ENCODE results near the gene RAB27A.

RAB27A gene

GRCh38 chr15:55247766-55248427 lies 41.7 kb downstream of the RAB27A start:
- no CpG with 5 or more reads among the region's 7 CpGs for WGBS (ENCODE audit: extremely low coverage, insufficient coverage, low lambda C conversion rate)
- H4K5ac ChIP-seq (ENCODE audit: low read length): no peak overlapping the region
- no peak overlapping the region for H3K9ac ChIP-seq (ENCODE audit: low read length)
- no peaks in the 10 kb centered on the region for H3K79me2 ChIP-seq (ENCODE audit: control insufficient read depth, insufficient read depth, low read length)
- no peak overlapping the region for H3K4ac ChIP-seq (ENCODE audit: low read depth, low read length)
- H2BK15ac ChIP-seq (replicated peaks; ENCODE audit: low read depth): no peak overlapping the region
- H3K79me1 ChIP-seq (ENCODE audit: low read length): no peaks in the 10 kb centered on the region
- H3K36me3 ChIP-seq (ENCODE audit: control insufficient read depth, insufficient read depth, low read length): no peaks in the 10 kb centered on the region
- no peak overlapping the region for H4K8ac ChIP-seq (ENCODE audit: low read depth, low read length)
- DNase-seq: no peak
- no peak overlapping the region for H2BK120ac ChIP-seq (ENCODE audit: low read depth, low read length)
- no peak overlapping the region for H3K23ac ChIP-seq (ENCODE audit: low read length)
- no peak overlapping the region for H2AK5ac ChIP-seq (ENCODE audit: low read length)
- H3K4me1 ChIP-seq (ENCODE audit: control insufficient read depth, low read depth, low read length): peaks cover 8% of the 10 kb centered on the region
- no peaks in the 10 kb centered on the region for H3K27me3 ChIP-seq (ENCODE audit: insufficient read depth, low read length, poor library complexity)
- H3K56ac ChIP-seq (ENCODE audit: low read length): no peak overlapping the region
- no peak overlapping the region for H3K27ac ChIP-seq (ENCODE audit: low read depth, low read length)
- no peak overlapping the region for H3K4me3 ChIP-seq (ENCODE audit: low read length)
- no peak overlapping the region for H3K4me2 ChIP-seq (ENCODE audit: low read length)
- no peak overlapping the region for H3K18ac ChIP-seq (ENCODE audit: low read length)
- no peak overlapping the region for H2BK5ac ChIP-seq (ENCODE audit: low read length)

- no peak overlapping the region for H3K56ac ChIP-seq (ENCODE audit: low read length)
- no peak overlapping the region for H4K5ac ChIP-seq (ENCODE audit: low read length)
- H4K8ac ChIP-seq (ENCODE audit: low read depth, low read length): no peak overlapping the region
- no peak overlapping the region for H3K23ac ChIP-seq (ENCODE audit: low read length)
- no peak overlapping the region for H2AK5ac ChIP-seq (ENCODE audit: low read length)
- no peak overlapping the region for H3K9ac ChIP-seq (ENCODE audit: low read length)
- H3K4me3 ChIP-seq (ENCODE audit: low read length): no peak overlapping the region
- no peak overlapping the region for H3K4ac ChIP-seq (ENCODE audit: low read depth, low read length)
- H3K27me3 ChIP-seq (ENCODE audit: insufficient read depth, low read length, poor library complexity): no peaks in the 10 kb centered on the region
- H2BK120ac ChIP-seq (ENCODE audit: low read depth, low read length): no peak overlapping the region
- no peaks in the 10 kb centered on the region for H3K79me2 ChIP-seq (ENCODE audit: control insufficient read depth, insufficient read depth, low read length)
- no peak for DNase-seq
- H3K18ac ChIP-seq (ENCODE audit: low read length): no peak overlapping the region
- no peak overlapping the region for H2BK5ac ChIP-seq (ENCODE audit: low read length)
- H3K4me1 ChIP-seq (ENCODE audit: control insufficient read depth, low read depth, low read length): peaks cover 8% of the 10 kb centered on the region
- no peaks in the 10 kb centered on the region for H3K36me3 ChIP-seq (ENCODE audit: control insufficient read depth, insufficient read depth, low read length)
- no peak overlapping the region for H2BK15ac ChIP-seq (replicated peaks; ENCODE audit: low read depth)
- no peak overlapping the region for H3K4me2 ChIP-seq (ENCODE audit: low read length)
- no peak overlapping the region for H3K27ac ChIP-seq (ENCODE audit: low read depth, low read length)
- H3K79me1 ChIP-seq (ENCODE audit: low read length): no peaks in the 10 kb centered on the region
These were observed 42.3 kb downstream of the RAB27A start for GRCh38 chr15:55247311-55247710.

GRCh38 chr15:55246567-55246966 lies 43.0 kb downstream of the RAB27A start:
- no peak overlapping the region for H4K5ac ChIP-seq (ENCODE audit: low read length)
- H3K79me2 ChIP-seq (ENCODE audit: control insufficient read depth, insufficient read depth, low read length): no peaks in the 10 kb centered on the region
- no peak overlapping the region for H3K56ac ChIP-seq (ENCODE audit: low read length)
- no peak overlapping the region for H4K8ac ChIP-seq (ENCODE audit: low read depth, low read length)
- H3K4me3 ChIP-seq (ENCODE audit: low read length): no peak overlapping the region
- H2BK15ac ChIP-seq (replicated peaks; ENCODE audit: low read depth): no peak overlapping the region
- H3K4me1 ChIP-seq (ENCODE audit: control insufficient read depth, low read depth, low read length): peaks cover 5% of the 10 kb centered on the region
- H3K79me1 ChIP-seq (ENCODE audit: low read length): no peaks in the 10 kb centered on the region
- H3K4ac ChIP-seq (ENCODE audit: low read depth, low read length): no peak overlapping the region
- H3K4me2 ChIP-seq (ENCODE audit: low read length): no peak overlapping the region
- H3K9ac ChIP-seq (ENCODE audit: low read length): no peak overlapping the region
- no peak overlapping the region for H2AK5ac ChIP-seq (ENCODE audit: low read length)
- H3K18ac ChIP-seq (ENCODE audit: low read length): no peak overlapping the region
- H2BK5ac ChIP-seq (ENCODE audit: low read length): no peak overlapping the region
- H3K36me3 ChIP-seq (ENCODE audit: control insufficient read depth, insufficient read depth, low read length): no peaks in the 10 kb centered on the region
- WGBS (ENCODE audit: extremely low coverage, insufficient coverage, low lambda C conversion rate): no CpG with 5 or more reads among the region's 3 CpGs
- DNase-seq: no peak
- H2BK120ac ChIP-seq (ENCODE audit: low read depth, low read length): no peak overlapping the region
- no peak overlapping the region for H3K27ac ChIP-seq (ENCODE audit: low read depth, low read length)
- H3K27me3 ChIP-seq (ENCODE audit: insufficient read depth, low read length, poor library complexity): no peaks in the 10 kb centered on the region
- H3K23ac ChIP-seq (ENCODE audit: low read length): no peak overlapping the region

- H2AK5ac ChIP-seq (ENCODE audit: low read length): no peak overlapping the region
- H3K4me1 ChIP-seq (ENCODE audit: control insufficient read depth, low read depth, low read length): peaks cover 3% of the 10 kb centered on the region
- H4K8ac ChIP-seq (ENCODE audit: low read depth, low read length): no peak overlapping the region
- H3K4me2 ChIP-seq (ENCODE audit: low read length): no peak overlapping the region
- no peaks in the 10 kb centered on the region for H3K79me1 ChIP-seq (ENCODE audit: low read length)
- H2BK5ac ChIP-seq (ENCODE audit: low read length): no peak overlapping the region
- H3K4ac ChIP-seq (ENCODE audit: low read depth, low read length): no peak overlapping the region
- no peak overlapping the region for H2BK15ac ChIP-seq (replicated peaks; ENCODE audit: low read depth)
- no peak overlapping the region for H3K56ac ChIP-seq (ENCODE audit: low read length)
- no peak overlapping the region for H3K27ac ChIP-seq (ENCODE audit: low read depth, low read length)
- no peaks in the 10 kb centered on the region for H3K79me2 ChIP-seq (ENCODE audit: control insufficient read depth, insufficient read depth, low read length)
- no peak overlapping the region for H4K5ac ChIP-seq (ENCODE audit: low read length)
- no peaks in the 10 kb centered on the region for H3K36me3 ChIP-seq (ENCODE audit: control insufficient read depth, insufficient read depth, low read length)
- no peak overlapping the region for H3K4me3 ChIP-seq (ENCODE audit: low read length)
- no peak overlapping the region for H3K23ac ChIP-seq (ENCODE audit: low read length)
- no peak overlapping the region for H2BK120ac ChIP-seq (ENCODE audit: low read depth, low read length)
- no peak overlapping the region for H3K9ac ChIP-seq (ENCODE audit: low read length)
- H3K18ac ChIP-seq (ENCODE audit: low read length): no peak overlapping the region
- no CpG with 5 or more reads among the region's 4 CpGs for WGBS (ENCODE audit: extremely low coverage, insufficient coverage, low lambda C conversion rate)
- H3K27me3 ChIP-seq (ENCODE audit: insufficient read depth, low read length, poor library complexity): no peaks in the 10 kb centered on the region
- DNase-seq: no peak
These were observed 44.6 kb downstream of the RAB27A start for GRCh38 chr15:55245059-55245458.

GRCh38 chr15:55241891-55242290 lies 47.7 kb downstream of the RAB27A start:
- Histone ChIP-seq H3K79me2 (ENCODE audit: control insufficient read depth, insufficient read depth, low read length) (no peaks in the 10 kb centered on the region), H3K4me3 (ENCODE audit: low read length) (no peak overlapping the region), H3K27ac (ENCODE audit: low read depth, low read length) (no peak overlapping the region), H2BK15ac (replicated peaks; ENCODE audit: low read depth) (no peak overlapping the region), H3K18ac (ENCODE audit: low read length) (no peak overlapping the region), H2AK5ac (ENCODE audit: low read length) (no peak overlapping the region), H3K27me3 (ENCODE audit: insufficient read depth, low read length, poor library complexity) (no peaks in the 10 kb centered on the region), H3K79me1 (ENCODE audit: low read length) (no peaks in the 10 kb centered on the region), H2BK120ac (ENCODE audit: low read depth, low read length) (no peak overlapping the region), H3K4me2 (ENCODE audit: low read length) (no peak overlapping the region), H3K56ac (ENCODE audit: low read length) (no peak overlapping the region), H4K5ac (ENCODE audit: low read length) (no peak overlapping the region), H3K23ac (ENCODE audit: low read length) (no peak overlapping the region), H2BK5ac (ENCODE audit: low read length) (no peak overlapping the region), H3K4ac (ENCODE audit: low read depth, low read length) (no peak overlapping the region), H3K36me3 (ENCODE audit: control insufficient read depth, insufficient read depth, low read length) (no peaks in the 10 kb centered on the region), H3K9ac (ENCODE audit: low read length) (no peak overlapping the region), H4K8ac (ENCODE audit: low read depth, low read length) (no peak overlapping the region), H3K4me1 (ENCODE audit: control insufficient read depth, low read depth, low read length) (no peaks in the 10 kb centered on the region)
- no CpG with 5 or more reads among the region's 1 CpG for WGBS (ENCODE audit: extremely low coverage, insufficient coverage, low lambda C conversion rate)
- DNase-seq: no peak

- H3K79me2 ChIP-seq (ENCODE audit: control insufficient read depth, insufficient read depth, low read length): no peaks in the 10 kb centered on the region
- no peaks in the 10 kb centered on the region for H3K36me3 ChIP-seq (ENCODE audit: control insufficient read depth, insufficient read depth, low read length)
- no peaks in the 10 kb centered on the region for H3K4me1 ChIP-seq (ENCODE audit: control insufficient read depth, low read depth, low read length)
- no peak overlapping the region for H4K5ac ChIP-seq (ENCODE audit: low read length)
- no peak overlapping the region for H2BK5ac ChIP-seq (ENCODE audit: low read length)
- no CpG with 5 or more reads among the region's 1 CpG for WGBS (ENCODE audit: extremely low coverage, insufficient coverage, low lambda C conversion rate)
- no peak overlapping the region for H2BK15ac ChIP-seq (replicated peaks; ENCODE audit: low read depth)
- no peak for DNase-seq
- H3K56ac ChIP-seq (ENCODE audit: low read length): no peak overlapping the region
- no peak overlapping the region for H3K4me2 ChIP-seq (ENCODE audit: low read length)
- no peak overlapping the region for H3K4me3 ChIP-seq (ENCODE audit: low read length)
- no peaks in the 10 kb centered on the region for H3K27me3 ChIP-seq (ENCODE audit: insufficient read depth, low read length, poor library complexity)
- H3K79me1 ChIP-seq (ENCODE audit: low read length): no peaks in the 10 kb centered on the region
- no peak overlapping the region for H3K23ac ChIP-seq (ENCODE audit: low read length)
- H3K9ac ChIP-seq (ENCODE audit: low read length): no peak overlapping the region
- no peak overlapping the region for H3K18ac ChIP-seq (ENCODE audit: low read length)
- no peak overlapping the region for H3K27ac ChIP-seq (ENCODE audit: low read depth, low read length)
- H2BK120ac ChIP-seq (ENCODE audit: low read depth, low read length): no peak overlapping the region
- H3K4ac ChIP-seq (ENCODE audit: low read depth, low read length): no peak overlapping the region
- H2AK5ac ChIP-seq (ENCODE audit: low read length): no peak overlapping the region
- H4K8ac ChIP-seq (ENCODE audit: low read depth, low read length): no peak overlapping the region
These were observed 48.4 kb downstream of the RAB27A start for GRCh38 chr15:55241186-55241585.
